Brain pericyte (primary cell): ENCODE data around the gene PRKCE.

Experiments
- DNase-seq: peaks from one replicate; pipeline ENCODE4 v3.0.0-alpha.2; 2012; ENCODE audit warnings: low read depth, low spot score

The PRKCE gene

GRCh38 chr2:45964223-45964841 lies 312.9 kb downstream of the PRKCE start:
- DNase-seq = peak; percentile 30

DNA sequence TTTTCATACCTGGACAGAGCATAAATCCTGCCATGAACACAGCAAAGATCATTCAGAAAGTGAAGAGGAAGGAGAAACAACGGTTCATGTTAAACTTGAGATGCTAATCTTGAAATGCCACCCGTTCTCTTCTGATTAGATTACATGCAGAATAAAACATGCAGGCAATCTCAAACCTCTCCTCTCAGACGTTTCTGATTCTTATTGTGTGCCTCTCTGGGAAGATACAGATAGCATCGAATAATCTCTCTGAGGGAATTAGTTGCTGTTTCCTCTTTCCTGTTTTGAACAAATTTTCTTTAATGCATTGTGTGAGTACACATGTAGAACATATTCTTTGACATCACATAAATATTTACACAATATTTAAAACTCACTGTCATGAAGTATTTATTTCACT lies 313.4 kb downstream of the PRKCE start:
- no peak for DNase-seq

DNA sequence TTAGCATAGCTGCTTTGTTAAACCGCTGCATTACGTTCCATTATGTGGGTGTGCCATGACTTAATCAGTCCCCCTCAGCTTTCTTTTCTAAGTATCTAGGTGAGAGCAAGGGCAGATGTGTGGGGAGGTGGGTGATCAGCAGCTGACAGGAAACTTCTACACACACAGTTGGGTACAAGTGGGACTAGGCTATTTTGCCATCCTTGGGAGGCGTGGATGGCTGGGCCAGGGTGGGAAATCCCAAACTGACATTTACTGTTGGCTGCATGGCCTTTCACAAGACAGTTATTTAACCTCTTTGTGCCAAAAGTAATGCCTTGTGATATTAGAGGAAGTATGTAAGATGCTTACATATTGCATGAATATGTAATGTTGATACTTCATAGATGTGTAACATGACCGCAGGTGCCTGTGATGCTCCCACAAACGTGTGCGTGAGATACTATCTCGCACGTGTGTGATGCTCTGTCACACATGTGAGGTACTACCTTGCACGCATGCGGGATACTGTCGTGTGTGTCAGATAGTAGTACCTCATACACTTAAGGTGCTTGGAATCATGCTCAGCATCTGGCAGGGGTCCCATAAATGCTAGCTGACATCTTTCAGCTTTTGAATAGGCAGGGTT lies 314.5 kb downstream of the PRKCE start:
- no peak for DNase-seq

- DNase-seq = no peak
Measured at GRCh38 chr2:45968946-45969584, 317.6 kb downstream of the PRKCE start.

DNA sequence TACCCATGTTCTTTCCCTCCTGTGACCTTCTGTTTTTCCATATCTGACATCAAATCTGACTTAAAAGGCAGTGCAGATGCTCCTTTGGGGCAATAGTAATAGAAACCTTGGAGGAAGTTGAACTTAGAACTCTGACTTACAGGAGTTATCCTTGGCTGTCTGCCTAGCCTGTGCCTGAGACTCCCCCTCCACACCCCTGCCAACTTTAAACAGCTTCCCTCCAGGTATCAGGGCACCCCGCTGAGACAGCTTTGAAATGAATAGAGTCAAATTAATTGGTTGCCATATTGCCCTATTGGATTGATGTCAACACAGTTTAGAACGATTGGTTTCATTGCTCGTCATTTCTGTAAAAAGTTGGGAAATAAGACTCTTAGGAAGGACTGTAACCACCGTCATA lies 322.0 kb downstream of the PRKCE start:
- peak; percentile 25 for DNase-seq

- DNase-seq = no peak
Measured at GRCh38 chr2:45974056-45974455, 322.6 kb downstream of the PRKCE start.

- DNase-seq = no peak
Measured at GRCh38 chr2:45974762-45975408, 323.4 kb downstream of the PRKCE start.

DNA sequence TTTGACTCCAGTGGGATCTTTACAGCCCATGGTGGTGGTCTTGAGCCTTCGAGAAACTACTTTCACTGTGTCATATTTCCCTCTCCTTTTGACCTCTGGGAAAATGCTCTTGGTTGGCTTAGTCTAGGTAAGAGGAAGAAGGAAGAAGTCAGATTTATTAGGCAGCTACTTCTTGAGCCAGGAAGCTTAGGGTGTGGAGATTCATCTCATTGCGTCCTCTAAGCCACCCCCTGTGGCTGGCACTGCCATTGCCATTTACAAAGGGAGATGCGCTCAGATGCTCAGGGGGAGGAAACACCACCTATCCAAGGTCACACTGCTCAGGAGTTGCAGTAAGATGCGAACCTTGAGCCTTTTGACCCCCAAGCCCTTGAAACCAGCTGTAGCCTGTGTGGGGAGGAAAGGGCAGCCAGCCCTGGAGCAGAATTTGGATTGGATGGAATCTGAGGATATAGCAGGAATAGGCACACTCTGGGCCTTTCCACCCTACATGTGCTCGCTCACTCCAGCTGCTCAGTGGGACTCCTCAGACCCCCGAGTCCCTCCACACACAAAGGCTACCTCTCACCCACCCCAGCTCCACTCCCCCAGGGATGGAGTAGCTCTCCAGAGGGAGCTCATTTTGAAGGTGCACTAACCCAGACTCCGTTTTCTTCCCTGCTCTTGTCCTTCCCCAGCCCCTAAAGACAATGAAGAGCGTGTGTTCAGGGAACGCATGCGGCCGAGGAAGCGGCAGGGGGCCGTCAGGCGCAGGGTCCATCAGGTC lies 324.5 kb downstream of the PRKCE start:
- DNase-seq = no peak

DNA sequence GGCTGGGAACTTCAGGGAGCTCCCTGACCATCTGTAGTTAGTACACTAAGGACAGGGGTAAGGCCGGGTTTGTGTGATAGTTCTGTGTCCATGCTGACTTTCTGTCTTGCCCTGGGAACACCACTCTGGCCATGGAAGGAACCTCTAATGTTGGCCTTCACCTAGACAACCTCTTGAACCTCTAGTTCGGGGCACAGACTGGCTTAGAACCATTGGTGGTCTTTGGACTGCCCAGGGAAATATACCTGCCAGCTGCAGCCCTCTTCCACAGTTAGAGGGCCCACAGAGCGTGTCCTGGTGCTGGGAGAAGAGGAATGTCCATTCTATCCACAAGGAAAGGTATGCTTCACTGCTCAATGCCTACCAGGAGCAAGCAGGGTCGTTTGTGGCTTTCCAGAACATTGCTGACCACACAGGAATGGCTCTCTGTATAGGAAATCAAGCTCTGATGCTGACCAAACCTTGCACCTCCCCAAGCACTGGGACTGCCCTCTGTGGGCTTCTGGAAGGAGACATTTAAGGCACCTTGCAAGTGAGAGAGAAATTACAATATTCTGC lies 326.9 kb downstream of the PRKCE start:
- DNase-seq = no peak

GRCh38 chr2:45979065-45979464 lies 327.6 kb downstream of the PRKCE start:
- DNase-seq = no peak

GRCh38 chr2:45980161-45980865 lies 328.8 kb downstream of the PRKCE start:
- no peak for DNase-seq

DNA sequence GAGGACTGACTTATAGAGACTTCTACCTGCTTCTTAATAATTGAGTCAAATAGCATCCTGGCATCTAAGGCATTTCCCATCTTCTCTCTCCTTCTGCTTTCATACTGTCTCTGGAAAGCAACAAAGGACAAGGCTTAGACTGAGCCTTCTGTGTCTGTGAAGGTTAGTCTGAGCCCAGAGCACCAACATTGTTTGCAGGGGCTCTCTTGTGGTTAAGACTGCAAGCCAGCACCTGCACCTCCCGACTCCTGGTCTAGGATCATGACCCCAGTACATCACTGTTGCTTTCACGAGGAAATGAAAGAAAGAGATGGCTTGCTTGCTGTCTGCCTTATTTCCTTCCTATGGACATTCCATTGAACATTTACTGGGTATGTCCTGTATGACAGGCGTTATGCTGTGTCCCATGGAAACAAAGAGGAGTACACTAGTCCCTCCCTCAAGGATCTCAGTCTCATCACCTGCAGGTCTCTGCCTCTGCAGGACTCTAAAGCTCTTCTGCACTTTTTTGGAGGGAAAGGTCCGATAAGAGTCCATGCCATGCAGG lies 330.0 kb downstream of the PRKCE start:
- DNase-seq = no peak

GRCh38 chr2:45982096-45982495 lies 330.6 kb downstream of the PRKCE start:
- DNase-seq = no peak

- DNase-seq = no peak
Measured at GRCh38 chr2:45983213-45983612, 331.7 kb downstream of the PRKCE start.

DNA sequence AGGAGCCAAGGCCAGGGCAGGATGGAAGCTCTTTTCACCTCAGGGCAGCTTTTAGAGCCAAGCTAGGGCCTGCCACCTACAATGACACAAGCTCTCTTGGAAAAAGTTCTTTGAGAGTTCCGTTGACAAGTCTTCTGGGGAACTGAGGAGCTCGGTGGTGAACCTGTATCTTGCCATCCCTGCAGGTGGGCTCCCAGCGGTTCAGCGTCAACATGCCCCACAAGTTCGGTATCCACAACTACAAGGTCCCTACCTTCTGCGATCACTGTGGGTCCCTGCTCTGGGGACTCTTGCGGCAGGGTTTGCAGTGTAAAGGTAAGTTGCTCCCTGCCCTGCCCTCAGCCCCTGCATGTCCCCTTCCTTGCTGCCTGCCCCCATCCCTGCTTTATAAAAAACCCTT lies 332.9 kb downstream of the PRKCE start:
- no peak for DNase-seq

GRCh38 chr2:45984896-45985473 lies 333.5 kb downstream of the PRKCE start:
- DNase-seq = no peak

GRCh38 chr2:45986509-45986908 lies 335.0 kb downstream of the PRKCE start:
- no peak for DNase-seq

- no peak for DNase-seq
Measured at GRCh38 chr2:45987856-45988255, 336.4 kb downstream of the PRKCE start.

GRCh38 chr2:45988879-45989278 lies 337.4 kb downstream of the PRKCE start:
- no peak for DNase-seq

DNA sequence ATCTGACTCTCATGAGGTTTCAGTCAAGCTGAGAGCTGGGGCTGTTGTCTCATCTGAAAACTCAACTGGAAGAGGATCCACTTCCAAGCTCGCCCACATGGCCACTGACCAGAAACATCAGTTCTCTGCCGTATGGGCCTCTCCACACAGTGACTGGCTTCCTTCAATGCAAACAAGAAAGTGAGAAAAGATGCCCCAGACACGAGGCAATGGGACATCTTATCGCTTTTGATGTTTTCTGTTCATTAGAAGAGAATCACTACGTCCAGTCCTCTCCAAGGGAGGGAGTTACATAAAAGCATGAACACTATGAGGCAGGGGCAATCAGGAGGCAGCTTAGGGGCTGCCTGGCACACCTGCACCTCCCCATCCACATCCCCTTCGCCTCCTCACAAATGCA lies 338.7 kb downstream of the PRKCE start:
- no peak for DNase-seq
